Measurements from ENCODE around the gene LRRC4C.

DNA sequence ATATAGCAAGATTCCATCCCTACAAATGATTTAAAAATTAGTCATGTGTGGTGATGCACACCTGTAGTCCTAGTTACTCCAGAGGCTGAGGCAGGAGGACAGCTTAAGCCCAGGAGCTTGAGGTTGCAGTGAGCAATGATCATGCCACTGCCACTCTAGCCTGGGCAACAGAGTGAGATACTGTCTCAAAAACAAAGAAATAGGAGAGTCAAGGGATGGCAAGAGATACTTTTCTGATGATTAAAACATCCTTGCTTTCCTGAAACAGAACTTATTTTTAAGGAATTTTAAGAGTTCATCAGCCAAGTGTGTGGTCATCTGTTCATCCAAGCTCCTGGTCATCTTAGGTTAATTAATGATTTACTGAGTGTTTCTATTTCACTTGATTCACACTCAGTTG, 1252.0 kb downstream of the LRRC4C start:
- TF ChIP-seq, protein P1, sequence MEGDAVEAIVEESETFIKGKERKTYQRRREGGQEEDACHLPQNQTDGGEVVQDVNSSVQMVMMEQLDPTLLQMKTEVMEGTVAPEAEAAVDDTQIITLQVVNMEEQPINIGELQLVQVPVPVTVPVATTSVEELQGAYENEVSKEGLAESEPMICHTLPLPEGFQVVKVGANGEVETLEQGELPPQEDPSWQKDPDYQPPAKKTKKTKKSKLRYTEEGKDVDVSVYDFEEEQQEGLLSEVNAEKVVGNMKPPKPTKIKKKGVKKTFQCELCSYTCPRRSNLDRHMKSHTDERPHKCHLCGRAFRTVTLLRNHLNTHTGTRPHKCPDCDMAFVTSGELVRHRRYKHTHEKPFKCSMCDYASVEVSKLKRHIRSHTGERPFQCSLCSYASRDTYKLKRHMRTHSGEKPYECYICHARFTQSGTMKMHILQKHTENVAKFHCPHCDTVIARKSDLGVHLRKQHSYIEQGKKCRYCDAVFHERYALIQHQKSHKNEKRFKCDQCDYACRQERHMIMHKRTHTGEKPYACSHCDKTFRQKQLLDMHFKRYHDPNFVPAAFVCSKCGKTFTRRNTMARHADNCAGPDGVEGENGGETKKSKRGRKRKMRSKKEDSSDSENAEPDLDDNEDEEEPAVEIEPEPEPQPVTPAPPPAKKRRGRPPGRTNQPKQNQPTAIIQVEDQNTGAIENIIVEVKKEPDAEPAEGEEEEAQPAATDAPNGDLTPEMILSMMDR (IDR thresholded peaks at IDR 0.05), result no peak
- no peak for TF ChIP-seq ZFX (IDR thresholded peaks at IDR 0.05; ENCODE audit: borderline replicate concordance)

Data from 22Rv1 (cell line).